Thyroid gland (tissue), 4 donors: ENCODE data around the gene RNF224.

Source experiments
- CTCF ChIP-seq, 6 experiments: fragments of 200-600 bp in 3 of 6; fragments of 450-650 bp in 3 of 6; sonication (generic) in 3 of 6; IDR thresholded peaks; one replicate each; pipeline ENCODE4 v1.5.1; 2016 to 2019; ENCODE audit warnings: antibody characterized with exemption in 6 of 6, mild to moderate bottlenecking in 2 of 6, inconsistent platforms in 1 of 6, moderate library complexity in 1 of 6
- POLR2A ChIP-seq, 2 donors: fragments of 450-650 bp; IDR thresholded peaks; one replicate each; pipeline ENCODE4 v1.6.1; 2017; ENCODE audit warnings: antibody characterized with exemption in 2 of 2, mild to moderate bottlenecking in 2 of 2, moderate library complexity in 1 of 2

- TF ChIP-seq CTCF (IDR thresholded peaks at IDR 0.05) = no peak
- TF ChIP-seq POLR2A (IDR thresholded peaks at IDR 0.05) = no peak
Observed at GRCh38 chr9:137269231-137269772, 42.0 kb downstream of the RNF224 start.
